PC-3 (cell line): Measurements from ENCODE around the gene DIP2C.

Experiments
- CTCF ChIP-seq: fragments of 300-600 bp; sonication (generic); conservative IDR thresholded peaks from 2 replicates; pipeline ENCODE4 v1.5.1; 2017; ENCODE audit warnings: antibody characterized with exemption, low read depth, mild to moderate bottlenecking, low read length
- EZH2 ChIP-seq: fragments of 300-600 bp; sonication (generic); IDR thresholded peaks from one replicate; pipeline ENCODE4 v1.6.1; 2017; ENCODE audit warnings: antibody characterized with exemption, mild to moderate bottlenecking, low read length; ENCODE audit not compliant: unreplicated experiment

GRCh38 chr10:404346-404745, 285.1 kb downstream of the DIP2C start:
- TF ChIP-seq CTCF (no peak), EZH2 (no peak)
